ACHN (cell line): Measurements from ENCODE around the gene TUBB8B.
"Not testable (repeated sequence)": the region's sequence is repeated elsewhere in the genome, so short reads cannot be mapped to it uniquely, and the experiment has no call there.

Source experiments
- DNase-seq: peaks from one replicate; pipeline ENCODE4 v3.0.0-alpha.2; 2015
- in situ Hi-C: cut with HindIII; loops from 2 replicates; pipeline ENCODE4 v1.10.0; 2017; ENCODE audit warnings: low sequenced_read_pairs, low pct_ligation_motif_present, low pct_unique_long_range_greater_than_20kb

Gene TUBB8B

DNA sequence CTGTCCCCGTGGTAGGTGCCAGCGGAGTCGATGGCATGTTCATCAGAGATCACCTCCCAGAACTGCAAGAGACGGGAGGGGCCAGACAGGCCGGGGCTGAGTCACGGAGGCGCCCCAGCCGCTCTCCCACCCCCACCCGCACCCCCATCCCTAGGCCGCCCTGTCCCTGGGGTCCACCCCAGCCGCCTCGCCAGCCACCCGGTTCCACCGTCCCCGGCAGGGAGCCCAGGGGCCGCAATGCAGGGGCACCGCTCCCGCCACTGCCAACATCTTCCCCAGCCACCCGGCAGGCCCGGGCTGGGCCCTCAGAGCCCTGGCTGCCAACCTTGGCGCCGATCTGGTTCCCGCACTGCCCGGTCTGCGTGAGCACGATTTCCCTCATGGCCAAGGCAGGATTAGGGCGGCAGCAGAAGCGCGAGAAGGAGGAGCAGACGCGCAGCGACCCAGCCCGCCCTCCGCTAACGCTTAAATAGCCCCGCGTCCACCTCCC is at the start of gene TUBB8B:
TSS of gene TUBB8B (minus strand) at position 440 of the 490 bp plus-strand sequence. CDS start at position 382, 58 bp downstream.
- DNase-seq, in situ Hi-C loops: not testable (repeated sequence)

DNA sequence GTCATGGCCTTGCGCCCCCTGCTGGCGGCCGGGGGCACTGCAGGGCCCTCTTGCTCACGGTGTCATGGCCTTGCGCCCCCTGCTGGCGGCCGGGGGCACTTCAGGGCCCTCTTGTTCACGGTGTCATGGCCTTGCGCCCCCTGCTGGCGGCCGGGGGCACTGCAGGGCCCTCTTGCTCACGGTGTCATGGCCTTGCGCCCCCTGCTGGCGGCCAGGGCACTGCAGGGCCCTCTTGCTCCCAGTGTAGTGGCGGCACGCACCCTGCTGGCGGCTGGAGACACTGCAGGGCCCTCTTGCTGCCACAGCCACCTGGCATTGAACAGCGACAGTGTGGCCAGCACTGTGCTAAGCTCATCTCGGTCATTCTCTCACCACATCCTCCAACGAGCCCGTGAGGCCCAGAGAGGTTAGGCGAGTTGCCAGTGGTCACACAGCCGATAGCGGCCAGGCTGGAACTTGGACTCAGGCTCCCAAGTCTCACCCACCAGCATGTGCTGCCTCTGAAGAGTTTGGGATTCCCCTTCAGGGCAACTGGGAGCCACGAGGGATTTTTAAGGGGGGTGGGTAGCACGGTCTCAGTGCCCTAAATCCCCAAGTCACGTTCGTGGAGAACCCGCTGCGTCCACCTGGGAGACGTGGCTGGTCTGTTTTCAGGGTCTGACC is 48.0 kb upstream of the TUBB8B start:
- in situ Hi-C loops, DNase-seq: not testable (repeated sequence)

DNA sequence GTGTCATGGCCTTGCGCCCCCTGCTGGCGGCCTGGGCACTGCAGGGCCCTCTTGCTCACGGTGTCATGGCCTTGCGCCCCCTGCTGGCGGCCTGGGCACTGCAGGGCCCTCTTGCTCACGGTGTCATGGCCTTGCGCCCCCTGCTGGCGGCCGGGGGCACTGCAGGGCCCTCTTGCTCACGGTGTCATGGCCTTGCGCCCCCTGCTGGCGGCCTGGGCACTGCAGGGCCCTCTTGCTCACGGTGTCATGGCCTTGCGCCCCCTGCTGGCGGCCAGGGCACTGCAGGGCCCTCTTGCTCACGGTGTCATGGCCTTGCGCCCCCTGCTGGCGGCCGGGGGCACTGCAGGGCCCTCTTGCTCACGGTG is 47.3 kb upstream of the TUBB8B start:
- in situ Hi-C loops, DNase-seq: not testable (repeated sequence)

DNA sequence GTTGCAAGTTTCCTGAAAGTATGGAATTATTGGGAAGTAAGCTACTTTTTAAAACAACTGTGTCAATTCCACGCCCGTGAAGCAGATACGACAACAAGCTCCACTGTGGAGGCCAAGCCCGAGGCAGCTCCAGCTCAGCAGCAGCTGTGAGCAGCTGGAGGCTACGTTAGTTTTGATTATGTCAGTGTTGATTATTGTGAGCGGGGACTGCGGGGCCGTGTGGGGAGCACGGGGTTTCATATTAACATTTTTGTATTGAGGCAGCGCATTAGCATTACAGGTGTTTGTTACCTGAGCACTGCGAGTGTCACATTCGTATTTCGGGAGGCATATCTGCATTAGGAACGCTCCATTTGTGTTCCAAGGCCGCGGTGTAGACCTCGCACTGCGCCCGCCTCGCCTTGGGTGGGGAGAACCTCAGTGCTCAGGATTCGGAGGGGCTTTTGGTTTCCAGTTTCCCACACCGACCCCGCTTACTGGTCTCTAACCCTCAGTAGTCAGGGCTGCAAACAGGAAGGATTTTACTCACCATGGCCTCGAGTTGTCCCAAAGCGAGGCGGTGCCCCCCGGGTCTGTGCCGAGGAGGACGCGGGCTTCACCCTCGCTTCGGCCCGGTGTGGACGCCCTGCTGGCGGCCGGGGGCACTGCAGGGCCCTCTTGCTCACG is 46.8 kb upstream of the TUBB8B start:
- in situ Hi-C loops, DNase-seq: not testable (repeated sequence)

DNA sequence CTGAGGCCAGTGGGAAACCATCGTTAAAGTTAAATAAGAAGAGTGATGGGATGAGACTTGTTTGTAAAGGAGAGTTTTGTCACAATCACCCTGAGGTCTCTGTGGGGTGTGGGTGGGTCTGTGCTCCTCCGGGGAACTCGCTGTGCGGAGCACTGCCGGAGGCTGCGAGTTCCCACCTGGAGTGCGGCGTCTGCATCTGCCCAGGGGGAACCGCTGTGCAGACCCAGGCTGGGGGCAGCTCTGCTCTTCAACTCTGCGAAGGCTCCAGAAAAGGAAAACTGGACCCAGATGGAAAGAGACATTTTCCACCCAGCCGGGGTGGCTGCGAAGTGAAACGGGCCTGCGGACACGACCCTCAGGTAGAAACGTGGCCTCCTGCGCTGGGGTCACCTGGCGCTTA is 46.2 kb upstream of the TUBB8B start:
- DNase-seq, in situ Hi-C loops: not testable (repeated sequence)

DNA sequence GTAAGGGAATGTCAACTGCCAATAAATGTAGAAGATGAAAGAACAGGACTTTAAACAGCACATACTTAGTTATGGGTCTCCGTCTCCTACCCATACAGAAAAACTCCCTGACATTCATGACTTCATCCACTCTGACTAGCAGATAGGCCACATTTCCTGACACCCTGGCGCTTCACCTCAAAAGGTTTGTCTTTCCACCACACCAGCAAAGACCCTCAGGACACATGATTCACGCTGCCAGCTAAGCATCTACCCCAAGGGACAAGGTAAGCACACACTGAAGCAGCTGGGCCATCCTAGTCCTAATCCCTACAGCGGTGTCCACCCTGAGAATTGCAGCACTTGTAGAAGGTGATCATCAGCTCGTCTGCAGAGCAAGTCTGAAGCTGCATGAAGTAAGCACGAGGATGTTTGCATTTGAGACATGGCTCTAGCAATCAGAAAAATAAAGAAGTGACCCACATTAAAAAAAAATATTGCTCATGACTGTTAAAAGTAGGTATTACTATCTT is 44.5 kb upstream of the TUBB8B start:
- DNase-seq, in situ Hi-C loops: not testable (repeated sequence)

DNA sequence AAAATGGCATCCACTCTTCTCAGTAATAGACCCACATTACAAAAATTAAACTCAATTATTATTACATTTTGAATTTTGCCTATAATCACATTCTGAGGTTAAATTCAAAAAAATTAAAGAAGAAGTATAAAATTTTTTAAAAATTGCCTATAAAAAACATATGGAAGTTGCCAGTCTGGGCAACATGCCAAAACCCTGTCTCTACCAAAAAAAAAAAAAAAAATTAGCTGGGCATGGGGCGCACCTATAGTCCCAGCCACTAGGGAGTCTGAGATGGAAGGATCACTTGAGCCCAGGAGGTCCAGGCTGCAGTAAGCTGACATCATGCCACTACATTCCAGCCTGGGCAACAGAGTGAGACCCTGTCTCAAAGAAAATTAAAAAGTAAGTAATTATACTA is 42.1 kb upstream of the TUBB8B start:
- in situ Hi-C loops = not testable (repeated sequence)

DNA sequence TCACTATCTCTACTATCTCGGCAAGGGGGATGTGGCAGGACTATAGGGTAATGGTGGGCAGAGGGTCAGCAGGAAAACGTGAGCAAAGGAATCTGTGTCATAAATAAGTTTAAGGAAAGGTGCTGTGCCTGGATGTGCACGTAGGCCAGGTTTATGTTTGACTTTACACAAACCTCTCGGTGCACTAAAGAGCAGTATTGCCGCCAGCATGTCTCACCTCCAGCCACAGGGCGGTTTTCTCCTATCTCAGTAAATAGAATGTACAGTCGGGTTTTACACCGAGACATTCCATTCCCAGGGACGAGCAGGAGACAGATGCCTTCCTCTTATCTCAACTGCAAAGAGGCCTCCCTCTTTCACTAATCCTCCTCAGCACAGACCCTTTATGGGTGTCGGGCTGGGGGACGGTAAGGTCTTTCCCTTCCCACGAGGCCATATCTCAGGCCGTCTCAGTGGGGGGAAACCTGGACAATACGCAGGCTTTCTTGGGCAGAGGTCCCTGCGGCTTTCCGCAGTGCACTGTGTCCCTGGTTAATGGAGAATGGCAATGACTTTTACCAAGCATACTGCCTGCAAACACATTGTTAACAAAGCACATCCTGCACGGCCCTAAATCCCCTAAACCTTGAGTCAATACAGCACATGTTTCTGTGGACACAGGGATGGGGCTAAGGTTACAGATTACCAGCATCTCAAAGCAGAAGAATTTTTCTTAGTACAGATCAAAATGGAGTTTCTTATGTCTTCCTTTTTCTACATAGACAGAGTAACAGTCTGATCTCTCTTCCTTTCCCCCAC is 41.2 kb upstream of the TUBB8B start:
- DNase-seq, in situ Hi-C loops: not testable (repeated sequence)

More for the DNA sequence above, 42.1 kb upstream of the TUBB8B start:
- not testable (repeated sequence) for DNase-seq

DNA sequence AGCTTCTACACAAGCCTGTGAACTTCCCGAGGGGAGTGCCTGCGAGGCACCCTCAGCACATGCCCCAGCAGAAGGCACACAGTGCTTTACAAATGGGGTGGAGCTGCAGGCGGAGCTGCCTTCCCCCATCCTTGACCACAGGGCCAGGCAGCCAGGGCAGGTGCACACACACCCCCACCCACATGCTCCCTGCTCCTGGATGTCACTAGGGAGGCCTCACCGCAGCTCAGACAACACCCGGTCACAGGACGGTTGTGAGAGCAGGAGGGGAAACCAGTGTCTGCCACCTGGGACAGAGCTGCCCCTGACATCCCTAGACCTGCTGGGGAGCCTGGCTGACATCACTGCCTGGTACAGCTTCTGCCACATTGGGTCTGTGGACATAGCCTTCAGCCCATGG is 39.7 kb upstream of the TUBB8B start:
- in situ Hi-C loops, DNase-seq: not testable (repeated sequence)

DNA sequence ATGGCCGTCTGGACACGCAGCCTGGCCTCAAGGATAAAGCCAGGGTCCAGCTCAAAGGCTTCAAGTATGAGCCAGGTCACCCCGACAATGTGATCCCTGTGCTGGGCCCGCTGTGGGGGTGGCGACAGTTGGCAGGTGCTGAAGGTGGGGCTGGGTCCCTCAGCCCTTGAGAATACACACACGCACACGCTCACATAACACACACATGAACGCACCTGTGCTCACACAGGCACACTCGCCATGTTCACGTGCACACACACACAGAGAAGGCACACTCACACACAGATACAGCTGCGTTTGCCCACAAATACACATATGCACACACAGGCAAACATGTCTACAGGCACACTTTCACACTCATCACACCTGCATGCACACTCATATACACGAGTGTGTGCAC is 35.4 kb upstream of the TUBB8B start:
- in situ Hi-C loops, DNase-seq: not testable (repeated sequence)

DNA sequence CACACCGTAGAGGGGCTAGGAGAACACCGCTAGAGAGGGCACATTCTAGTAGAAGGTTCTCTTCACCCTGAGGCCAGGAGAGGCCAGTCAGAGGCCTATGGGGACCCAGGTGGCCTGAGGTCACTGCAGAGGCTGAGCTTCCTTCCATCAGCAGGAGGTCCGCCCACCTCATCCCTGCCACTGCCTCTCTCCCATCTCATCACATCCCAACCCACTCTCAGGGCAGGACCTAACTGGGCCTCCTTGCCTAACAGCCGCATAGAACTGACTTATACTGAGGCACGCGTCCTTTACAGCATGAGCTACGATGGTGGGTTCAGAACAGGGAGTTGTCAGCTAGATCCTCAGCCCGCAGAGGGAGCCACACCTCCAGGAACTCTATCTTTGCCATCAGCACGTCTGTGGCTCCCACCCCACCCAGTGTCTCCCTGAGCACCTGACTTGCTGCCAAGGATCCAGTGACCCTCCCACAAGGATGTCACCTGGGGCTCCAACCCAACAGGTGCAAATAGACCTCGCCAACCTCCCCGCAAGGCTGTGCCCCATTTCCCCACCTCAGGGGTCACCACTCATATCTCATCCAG is 33.3 kb upstream of the TUBB8B start:
- in situ Hi-C loops, DNase-seq: not testable (repeated sequence)

DNA sequence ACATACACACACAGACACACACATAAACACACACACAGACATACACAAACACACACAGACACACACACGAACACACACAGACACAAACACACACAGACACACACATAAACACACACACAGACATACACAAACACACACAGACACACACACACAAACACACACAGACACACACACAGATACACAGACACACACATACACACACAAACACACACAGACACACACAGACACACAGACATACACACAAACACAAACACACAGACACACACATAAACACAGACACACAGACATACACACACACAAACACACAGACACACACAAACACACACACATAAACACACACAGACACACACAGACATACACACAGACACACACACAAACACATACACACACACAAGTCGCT is 31.5 kb upstream of the TUBB8B start:
- in situ Hi-C loops, DNase-seq: not testable (repeated sequence)

DNA sequence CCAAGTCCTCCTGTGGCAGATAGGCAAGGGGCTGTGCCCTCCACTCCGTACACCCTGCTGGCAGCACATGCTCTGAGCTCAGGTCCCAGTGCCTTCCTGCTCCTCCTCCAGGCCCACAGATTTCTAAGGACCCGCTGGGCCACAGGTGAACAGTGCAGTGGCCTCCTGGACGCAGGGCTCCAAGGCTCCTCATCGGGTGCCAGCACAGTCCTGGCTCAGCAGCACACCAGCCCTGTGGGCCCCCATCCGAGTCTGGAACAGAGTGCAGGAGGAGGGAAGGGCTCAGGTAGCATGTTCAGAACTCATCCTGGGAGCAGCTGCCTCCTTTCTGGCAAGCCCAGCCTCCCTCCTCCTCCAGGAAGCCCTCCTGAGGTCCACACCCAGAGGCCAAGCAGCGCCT is 30.8 kb upstream of the TUBB8B start:
- in situ Hi-C loops, DNase-seq: not testable (repeated sequence)

DNA sequence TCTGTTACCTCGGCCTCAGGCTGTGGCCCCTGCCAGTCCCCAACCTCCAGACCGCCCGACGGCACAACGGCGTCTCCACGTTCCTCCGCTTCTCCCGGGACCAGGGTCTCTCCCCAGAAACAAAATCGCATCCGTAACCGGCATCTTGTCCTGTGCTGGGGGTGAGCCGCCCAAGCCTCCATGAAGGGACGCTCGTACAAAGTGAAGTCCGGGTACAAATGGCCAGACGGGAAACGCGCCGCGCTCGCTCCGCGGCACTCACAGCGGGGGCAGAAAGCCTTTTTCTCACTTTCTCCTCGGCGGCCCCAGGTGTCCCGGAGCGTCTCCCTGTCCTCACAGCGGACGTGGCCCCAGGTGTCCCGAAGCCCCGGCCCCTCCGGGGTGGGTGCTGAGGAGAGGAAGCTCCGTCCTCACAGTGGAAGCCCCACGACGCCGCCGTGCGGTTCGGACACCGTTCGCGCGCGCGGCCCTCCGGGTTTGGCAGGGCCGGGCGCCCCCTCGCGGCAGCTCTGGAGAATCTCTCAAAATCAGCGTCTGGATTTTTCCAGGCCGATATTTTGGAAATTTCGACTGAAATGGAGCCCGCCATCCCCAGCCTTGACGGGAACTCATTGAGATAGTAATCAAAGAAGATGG is 26.2 kb upstream of the TUBB8B start:
- in situ Hi-C loops = not testable (repeated sequence)

DNA sequence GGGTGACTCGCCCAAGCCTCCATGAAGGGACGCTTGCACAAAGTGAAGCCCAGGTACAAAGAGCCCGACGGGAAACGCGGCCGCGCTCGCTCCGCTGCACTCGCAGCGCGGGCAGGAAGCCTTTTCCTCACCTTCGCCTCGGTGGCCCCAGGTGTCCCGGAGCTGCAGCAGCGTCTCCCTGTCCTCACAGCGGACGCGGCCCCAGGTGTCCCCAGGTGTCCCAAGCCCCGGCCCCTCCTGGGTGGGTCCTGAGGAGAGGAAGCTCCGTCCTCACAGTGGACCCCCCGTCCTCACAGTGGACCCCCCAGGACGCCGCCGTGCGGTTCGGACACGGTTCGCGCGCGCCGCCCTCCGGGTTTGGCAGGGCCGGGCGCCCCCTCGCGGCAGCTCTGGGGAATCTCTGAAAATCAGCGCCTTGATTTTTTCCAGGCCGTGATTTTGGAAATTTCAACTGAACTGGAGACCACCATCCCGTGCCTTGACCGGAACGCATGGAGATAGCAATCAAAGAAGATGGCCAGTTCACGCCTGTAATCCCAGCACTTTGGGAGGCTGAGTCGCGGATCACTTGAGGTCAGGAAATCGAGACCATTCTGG is 23.9 kb upstream of the TUBB8B start:
- in situ Hi-C loops, DNase-seq: not testable (repeated sequence)

More for the DNA sequence above, 26.2 kb upstream of the TUBB8B start:
- peak; percentile 0 for DNase-seq

DNA sequence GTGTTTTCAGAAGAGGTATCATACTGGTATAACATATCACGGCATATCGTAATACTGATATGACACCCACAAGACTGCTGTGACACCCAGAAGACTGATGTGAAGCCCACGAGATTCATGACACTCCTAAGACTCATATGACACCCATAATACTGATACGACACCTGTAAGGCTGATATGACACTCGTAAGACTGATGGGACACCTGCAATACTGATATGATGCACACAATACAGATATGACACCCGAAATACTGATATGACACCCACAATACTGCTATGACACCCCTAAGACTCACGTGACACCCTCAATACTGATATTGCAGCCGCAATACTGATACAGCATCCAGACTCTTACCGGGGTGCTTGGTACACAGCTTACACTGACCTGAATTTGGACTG is 18.3 kb upstream of the TUBB8B start:
- DNase-seq, in situ Hi-C loops: not testable (repeated sequence)

DNA sequence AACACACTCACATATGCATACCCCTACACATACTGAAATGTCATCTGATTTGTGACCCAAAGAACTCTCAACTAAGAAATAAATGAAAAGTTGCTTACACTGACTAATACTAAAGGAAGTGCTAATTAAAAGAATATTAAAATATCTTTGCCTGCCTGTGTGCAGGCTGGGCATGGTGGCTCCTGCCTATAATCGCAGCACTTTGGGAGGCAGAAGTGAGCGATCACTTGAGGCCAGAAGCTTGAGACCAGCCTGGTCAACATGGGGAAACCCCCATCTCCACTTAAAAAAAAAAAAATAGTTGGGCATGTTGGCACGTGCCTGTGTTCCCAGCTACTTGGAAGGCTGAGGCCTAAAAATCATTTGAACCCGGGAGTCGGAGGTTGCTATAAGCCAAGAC is 14.9 kb upstream of the TUBB8B start:
- in situ Hi-C loops, DNase-seq: not testable (repeated sequence)

DNA sequence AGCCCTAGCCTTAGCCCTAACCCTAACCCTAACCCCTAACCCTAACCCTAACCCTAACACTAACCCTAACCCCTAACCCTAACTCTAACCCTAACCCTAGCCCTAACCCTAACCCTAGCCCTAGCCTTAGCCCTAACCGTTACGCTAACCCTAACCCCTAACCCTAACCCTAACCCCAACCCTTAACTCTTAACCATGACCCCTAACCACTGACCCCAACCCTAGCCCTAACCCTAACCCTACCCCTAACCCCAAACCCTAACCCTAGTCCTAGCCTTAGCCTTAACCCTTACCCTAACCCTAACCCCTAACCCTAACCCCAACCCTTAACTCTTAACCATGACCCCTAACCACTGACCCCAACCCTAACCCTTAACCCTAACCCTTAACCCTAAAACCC is 14.2 kb upstream of the TUBB8B start:
- in situ Hi-C loops = not testable (repeated sequence)

More for the DNA sequence above, 14.2 kb upstream of the TUBB8B start:
- DNase-seq = not testable (repeated sequence)
